ENCODE results near the gene INHBB.

GRCh38 chr2:120394764-120395163, 48.8 kb downstream of the INHBB start:
- TF ChIP-seq CTCF (IDR thresholded peaks at IDR 0.05; ENCODE audit: low read length) (no peak), EZH2phosphoT487 (IDR thresholded peaks at IDR 0.05; ENCODE audit: low read length) (no peak), EZH2 (optimal IDR thresholded peaks at IDR 0.05; ENCODE audit: low read depth, low read length) (no peak)
